PC-3 (cell line): ENCODE results near the gene CHTF18. TPM values are rescaled to one million over a fixed set of nuclear protein-coding genes. Genes with fewer than 3 reads are reported as not detected.

Experiments
- ATAC-seq: fragments of 200-7000 bp; cut with Tn5 transposase; 2 replicates; pipeline ENCODE4 v1.9.1; 2020; ENCODE audit warnings: mild to moderate bottlenecking, moderate library complexity
- BruUV-seq: library from RNA; stranded (reverse); fragments of 400-500 nt; replicated peaks from 2 replicates; lab custom pipeline; 2021; lab: Mats Ljungman, UMichigan
- CTCF ChIA-PET: fragments of 300-600 bp; sonication (Branson Sonifier 250); formaldehyde crosslinking; loops from one replicate; lab custom pipeline; 2022; ENCODE audit warnings: antibody characterized with exemption; lab: Charles Lee
- POLR2A ChIA-PET: fragments of 300-600 bp; sonication (Branson Sonifier 250); formaldehyde crosslinking; loops from one replicate; lab custom pipeline; 2022; ENCODE audit warnings: antibody characterized with exemption; ENCODE audit not compliant: unreplicated experiment; lab: Charles Lee
- DNase-seq: peaks from one replicate; pipeline ENCODE4 v3.0.0-alpha.2; 2015
- H2AFZ ChIP-seq: fragments of 300-600 bp; sonication (generic); 2 replicates; pipeline ENCODE4 v1.6.0; 2016; ENCODE audit warnings: antibody characterized with exemption, low read length
- H3F3A ChIP-seq: fragments of 300-600 bp; sonication (generic); one replicate; pipeline ENCODE4 v1.6.0; 2017; ENCODE audit warnings: antibody characterized with exemption, low read length, control low read depth, mild to moderate bottlenecking; ENCODE audit not compliant: unreplicated experiment
- H3K27ac ChIP-seq: fragments of 300-600 bp; sonication (generic); 2 replicates; pipeline ENCODE4 v1.5.1; 2016; ENCODE audit warnings: mild to moderate bottlenecking, low read length
- H3K27me3 ChIP-seq: fragments of 300-600 bp; sonication (generic); 2 replicates; pipeline ENCODE4 v1.6.1; 2016; ENCODE audit warnings: low read length, mixed read lengths
- H3K36me3 ChIP-seq: fragments of 300-600 bp; sonication (generic); 2 replicates; pipeline ENCODE4 v1.6.1; 2016; ENCODE audit warnings: low read depth, mixed run types, low read length, mixed read lengths
- H3K4me1 ChIP-seq: fragments of 300-600 bp; sonication (generic); 2 replicates; pipeline ENCODE4 v1.5.1; 2016; ENCODE audit warnings: low read length; ENCODE audit not compliant: insufficient read depth
- H3K4me2 ChIP-seq: fragments of 300-600 bp; sonication (generic); 2 replicates; pipeline ENCODE4 v1.6.0; 2016; ENCODE audit warnings: low read length
- H3K4me3 ChIP-seq: fragments of 300-600 bp; sonication (generic); 2 replicates; pipeline ENCODE4 v1.5.1; 2016; ENCODE audit warnings: mild to moderate bottlenecking, low read length, mixed read lengths
- H3K79me2 ChIP-seq: fragments of 300-600 bp; sonication (generic); 2 replicates; pipeline ENCODE4 v1.6.1; 2017; ENCODE audit warnings: low read length, mixed read lengths
- H3K9ac ChIP-seq: fragments of 300-600 bp; sonication (generic); 2 replicates; pipeline ENCODE4 v1.6.0; 2016; ENCODE audit warnings: mild to moderate bottlenecking, low read length
- H3K9me2 ChIP-seq: fragments of 300-600 bp; sonication (generic); replicated peaks from 2 replicates; pipeline ENCODE4 v1.6.1; 2016; ENCODE audit warnings: mixed run types, low read length, mixed read lengths
- H3K9me3 ChIP-seq: fragments of 300-600 bp; sonication (generic); 2 replicates; pipeline ENCODE4 v1.6.1; 2016; ENCODE audit warnings: low read length, mixed read lengths
- H4K20me1 ChIP-seq: fragments of 300-600 bp; sonication (generic); 2 replicates; pipeline ENCODE4 v1.6.1; 2016; ENCODE audit warnings: low read length, mixed read lengths
- EZH2 ChIP-seq: fragments of 300-600 bp; sonication (generic); IDR thresholded peaks from one replicate; pipeline ENCODE4 v1.6.1; 2017; ENCODE audit warnings: antibody characterized with exemption, mild to moderate bottlenecking, low read length; ENCODE audit not compliant: unreplicated experiment
- EZH2phosphoT487 ChIP-seq: fragments of 300-600 bp; sonication (generic); IDR thresholded peaks from 2 replicates; pipeline ENCODE4 v1.6.1; 2018; ENCODE audit warnings: mild to moderate bottlenecking, antibody characterized with exemption, low read length, borderline replicate concordance
- intact Hi-C: fragments of 100-400 bp; cut with micrococcal nuclease; formaldehyde crosslinking; loops from 2 replicates; pipeline ENCODE4 v1.9.0; 2023
- total RNA-seq: library from RNA; depleted of rRNA; stranded (reverse); fragments of >200 nt; gene quantifications from 2 replicates; pipeline ENCODE4 v1.2.3, GENCODE V29; 2014
- TF ChIP-seq, protein P1 (sequence below): fragments of 300-600 bp; sonication (generic); conservative IDR thresholded peaks from 2 replicates; pipeline ENCODE4 v1.5.1; 2017; ENCODE audit warnings: antibody characterized with exemption, low read depth, mild to moderate bottlenecking, low read length

Gene CHTF18
- total RNA-seq, 1 experiment from 2014 or later: 79.0 TPM

DNA sequence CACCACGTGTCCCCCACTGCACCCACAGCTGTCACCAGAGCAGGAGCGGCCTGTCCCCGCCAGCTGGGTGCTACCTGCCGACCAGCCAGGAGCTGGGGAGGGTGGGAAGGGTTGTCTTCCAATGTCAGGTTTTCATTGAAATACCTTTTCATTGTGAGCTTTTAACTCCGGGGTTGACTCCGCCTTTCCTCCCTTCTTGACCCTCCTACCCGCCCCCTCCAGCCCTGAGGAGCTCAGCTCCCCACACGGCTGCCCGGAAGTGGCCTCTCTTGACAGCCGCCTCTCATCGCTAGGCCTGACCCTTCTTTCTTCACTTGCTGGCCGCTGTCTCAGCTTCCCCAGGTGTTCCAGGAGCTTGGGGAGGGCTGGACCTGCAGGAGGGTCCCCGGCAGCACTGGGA, 33.3 kb downstream of the CHTF18 start:
- DNase-seq (no peak), ATAC-seq (no peak)
- H3K27me3 ChIP-seq: no peaks in the 10 kb centered on the region
- H3K4me2 ChIP-seq: no peak overlapping the region
- no peaks in the 10 kb centered on the region for H3F3A ChIP-seq
- H3K79me2 ChIP-seq: no peaks in the 10 kb centered on the region
- no peak overlapping the region for H3K4me3 ChIP-seq
- BruUV-seq: no TSS peak
- POLR2A ChIA-PET: no interaction called here
- H3K36me3 ChIP-seq: no peaks in the 10 kb centered on the region
- intact Hi-C loops: no loop called here
- H3K9me3 ChIP-seq: no peaks in the 10 kb centered on the region
- H2AFZ ChIP-seq: no peak overlapping the region
- H4K20me1 ChIP-seq: no peaks in the 10 kb centered on the region
- H3K4me1 ChIP-seq: no peaks in the 10 kb centered on the region
- H3K27ac ChIP-seq: no peak overlapping the region
- TF ChIP-seq, protein P1, sequence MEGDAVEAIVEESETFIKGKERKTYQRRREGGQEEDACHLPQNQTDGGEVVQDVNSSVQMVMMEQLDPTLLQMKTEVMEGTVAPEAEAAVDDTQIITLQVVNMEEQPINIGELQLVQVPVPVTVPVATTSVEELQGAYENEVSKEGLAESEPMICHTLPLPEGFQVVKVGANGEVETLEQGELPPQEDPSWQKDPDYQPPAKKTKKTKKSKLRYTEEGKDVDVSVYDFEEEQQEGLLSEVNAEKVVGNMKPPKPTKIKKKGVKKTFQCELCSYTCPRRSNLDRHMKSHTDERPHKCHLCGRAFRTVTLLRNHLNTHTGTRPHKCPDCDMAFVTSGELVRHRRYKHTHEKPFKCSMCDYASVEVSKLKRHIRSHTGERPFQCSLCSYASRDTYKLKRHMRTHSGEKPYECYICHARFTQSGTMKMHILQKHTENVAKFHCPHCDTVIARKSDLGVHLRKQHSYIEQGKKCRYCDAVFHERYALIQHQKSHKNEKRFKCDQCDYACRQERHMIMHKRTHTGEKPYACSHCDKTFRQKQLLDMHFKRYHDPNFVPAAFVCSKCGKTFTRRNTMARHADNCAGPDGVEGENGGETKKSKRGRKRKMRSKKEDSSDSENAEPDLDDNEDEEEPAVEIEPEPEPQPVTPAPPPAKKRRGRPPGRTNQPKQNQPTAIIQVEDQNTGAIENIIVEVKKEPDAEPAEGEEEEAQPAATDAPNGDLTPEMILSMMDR: no peak
- TF ChIP-seq EZH2: no peak
- TF ChIP-seq EZH2phosphoT487: no peak
- no peak overlapping the region for H3K9ac ChIP-seq
- no peaks in the 10 kb centered on the region for H3K9me2 ChIP-seq
- CTCF ChIA-PET: no interaction called here

- Histone ChIP-seq H3K4me3 (no peak overlapping the region), H4K20me1 (no peaks in the 10 kb centered on the region), H3K4me2 (no peak overlapping the region), H3K9me2 (no peaks in the 10 kb centered on the region), H3K4me1 (no peaks in the 10 kb centered on the region), H3K27ac (no peak overlapping the region), H3K27me3 (no peaks in the 10 kb centered on the region), H3K9me3 (no peaks in the 10 kb centered on the region), H3F3A (no peaks in the 10 kb centered on the region), H2AFZ (no peak overlapping the region), H3K79me2 (no peaks in the 10 kb centered on the region), H3K9ac (no peak overlapping the region), H3K36me3 (no peaks in the 10 kb centered on the region)
- TF ChIP-seq, protein P1: no peak
- TF ChIP-seq EZH2: no peak
- no peak for TF ChIP-seq EZH2phosphoT487
- intact Hi-C loops: no loop called here
- ATAC-seq: no peak
- ChIA-PET POLR2A (no interaction called here), CTCF (no interaction called here)
- no peak for DNase-seq
- BruUV-seq: no TSS peak
These were observed 33.9 kb downstream of the CHTF18 start for GRCh38 chr16:822174-822908.

DNA sequence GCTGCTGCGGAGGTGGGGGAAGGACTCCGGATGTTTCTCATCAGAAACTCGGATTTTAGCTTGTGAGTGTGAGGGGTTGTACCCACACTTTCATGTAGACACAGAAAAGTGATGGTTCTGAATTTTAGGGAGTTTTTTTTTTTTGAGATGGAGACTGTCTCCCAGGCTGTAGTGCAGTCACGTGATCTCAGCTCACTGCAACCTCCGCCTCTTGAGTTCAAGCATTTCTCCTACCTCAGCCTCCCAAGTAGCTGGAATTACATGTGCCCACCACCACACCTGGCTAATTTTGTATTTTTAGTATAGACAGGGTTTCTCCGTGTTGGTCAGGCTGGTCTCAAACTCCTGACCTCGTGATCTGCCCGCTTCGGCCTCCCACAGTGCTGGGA, 34.5 kb downstream of the CHTF18 start:
- no peaks in the 10 kb centered on the region for H3K36me3 ChIP-seq
- H3F3A ChIP-seq: no peaks in the 10 kb centered on the region
- no peaks in the 10 kb centered on the region for H3K9me3 ChIP-seq
- TF ChIP-seq, protein P1: no peak
- TF ChIP-seq EZH2 (no peak), EZH2phosphoT487 (no peak)
- H3K9me2 ChIP-seq: no peaks in the 10 kb centered on the region
- no peak overlapping the region for H2AFZ ChIP-seq
- H3K9ac ChIP-seq: no peak overlapping the region
- no peak overlapping the region for H3K27ac ChIP-seq
- ChIA-PET CTCF (no interaction called here), POLR2A (no interaction called here)
- no peak overlapping the region for H3K4me2 ChIP-seq
- no TSS peak for BruUV-seq
- no peak for ATAC-seq
- H3K4me1 ChIP-seq: no peaks in the 10 kb centered on the region
- no peak overlapping the region for H3K4me3 ChIP-seq
- DNase-seq: no peak
- no peaks in the 10 kb centered on the region for H3K79me2 ChIP-seq
- no peaks in the 10 kb centered on the region for H4K20me1 ChIP-seq
- intact Hi-C loops: no loop called here
- no peaks in the 10 kb centered on the region for H3K27me3 ChIP-seq
